Subcutaneous adipose tissue (tissue), 4 donors: ENCODE data around the gene PPP1R7. TPM values are rescaled to one million over a fixed set of nuclear protein-coding genes. Genes with fewer than 3 reads are reported as not detected.

Experiments used
- total RNA-seq, 4 donors: library from RNA; depleted of rRNA; stranded (reverse); fragments of >200 nt; gene quantifications; one replicate each; pipeline ENCODE4 v1.1.0, GENCODE V29; 2016
- TF ChIP-seq, protein P1 (sequence below): fragments of 450-650 bp; IDR thresholded peaks from one replicate; pipeline ENCODE4 v1.5.1; 2016; ENCODE audit warnings: low read depth, mild to moderate bottlenecking, control low read depth, antibody characterized with exemption, moderate library complexity

The PPP1R7 gene
- total RNA-seq, 4 donors from 2014 or later = 38.8 to 48.1 (median 40.3) TPM

DNA sequence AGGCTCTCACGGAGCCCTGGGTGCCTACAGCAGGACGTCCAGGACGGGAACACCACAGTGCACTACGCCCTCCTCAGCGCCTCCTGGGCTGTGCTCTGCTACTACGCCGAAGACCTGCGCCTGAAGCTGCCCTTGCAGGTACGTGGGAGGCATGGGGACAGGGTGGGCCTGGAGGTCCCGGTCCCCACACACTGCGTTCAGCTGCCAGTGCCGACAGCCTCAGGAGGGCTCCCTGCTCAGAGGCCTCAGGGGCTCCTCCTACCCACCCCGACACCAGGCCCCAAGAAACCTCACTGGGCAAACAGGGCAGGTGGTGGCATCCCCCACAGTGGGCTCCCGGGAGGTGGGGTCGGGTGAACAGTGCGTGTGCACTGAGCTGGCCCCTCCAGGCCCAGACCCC is 49.0 kb downstream of the PPP1R7 start:
- TF ChIP-seq, protein P1, sequence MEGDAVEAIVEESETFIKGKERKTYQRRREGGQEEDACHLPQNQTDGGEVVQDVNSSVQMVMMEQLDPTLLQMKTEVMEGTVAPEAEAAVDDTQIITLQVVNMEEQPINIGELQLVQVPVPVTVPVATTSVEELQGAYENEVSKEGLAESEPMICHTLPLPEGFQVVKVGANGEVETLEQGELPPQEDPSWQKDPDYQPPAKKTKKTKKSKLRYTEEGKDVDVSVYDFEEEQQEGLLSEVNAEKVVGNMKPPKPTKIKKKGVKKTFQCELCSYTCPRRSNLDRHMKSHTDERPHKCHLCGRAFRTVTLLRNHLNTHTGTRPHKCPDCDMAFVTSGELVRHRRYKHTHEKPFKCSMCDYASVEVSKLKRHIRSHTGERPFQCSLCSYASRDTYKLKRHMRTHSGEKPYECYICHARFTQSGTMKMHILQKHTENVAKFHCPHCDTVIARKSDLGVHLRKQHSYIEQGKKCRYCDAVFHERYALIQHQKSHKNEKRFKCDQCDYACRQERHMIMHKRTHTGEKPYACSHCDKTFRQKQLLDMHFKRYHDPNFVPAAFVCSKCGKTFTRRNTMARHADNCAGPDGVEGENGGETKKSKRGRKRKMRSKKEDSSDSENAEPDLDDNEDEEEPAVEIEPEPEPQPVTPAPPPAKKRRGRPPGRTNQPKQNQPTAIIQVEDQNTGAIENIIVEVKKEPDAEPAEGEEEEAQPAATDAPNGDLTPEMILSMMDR = no peak

DNA sequence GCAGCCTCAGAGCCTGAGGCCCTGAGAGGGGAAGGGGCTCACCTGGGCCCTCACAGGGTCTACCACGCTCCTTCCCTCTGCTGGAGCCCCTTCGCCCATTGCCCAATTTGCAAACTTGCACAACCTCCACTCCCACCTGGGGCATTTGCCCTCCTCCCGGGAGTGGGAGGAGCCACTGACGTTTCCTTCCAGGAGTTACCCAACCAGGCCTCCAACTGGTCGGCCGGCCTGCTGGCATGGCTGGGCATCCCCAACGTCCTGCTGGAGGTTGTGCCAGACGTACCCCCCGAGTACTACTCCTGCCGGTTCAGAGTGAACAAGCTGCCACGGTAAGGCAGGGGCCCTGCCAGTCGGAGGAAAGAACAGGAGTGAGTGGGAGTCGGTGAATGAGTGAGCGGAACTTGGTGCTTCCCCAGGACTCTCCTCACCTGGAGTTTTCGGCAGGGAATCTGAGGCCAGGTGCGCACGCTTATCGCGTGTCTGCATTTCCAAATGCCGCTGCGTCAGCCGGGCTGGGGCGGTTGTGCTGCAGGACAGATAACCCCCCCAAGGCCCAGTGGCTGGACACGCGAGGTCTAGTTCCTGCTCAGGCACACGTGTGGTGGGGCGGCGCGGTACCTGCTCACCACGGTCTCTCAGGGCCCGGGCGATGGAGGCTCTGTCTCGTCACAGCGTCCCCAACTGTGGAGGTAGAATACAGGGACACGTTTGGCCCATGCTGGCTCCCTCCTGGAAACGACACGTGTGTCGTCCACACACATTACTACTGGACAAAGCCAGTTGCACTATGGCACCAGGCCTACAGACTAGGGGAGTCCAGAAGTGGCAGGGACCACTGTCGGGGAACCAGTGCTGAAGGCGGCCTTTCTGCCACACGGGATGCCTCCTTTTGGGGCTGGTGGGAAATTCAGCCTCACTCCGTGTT is 49.9 kb downstream of the PPP1R7 start:
- TF ChIP-seq, protein P1 = no peak

DNA sequence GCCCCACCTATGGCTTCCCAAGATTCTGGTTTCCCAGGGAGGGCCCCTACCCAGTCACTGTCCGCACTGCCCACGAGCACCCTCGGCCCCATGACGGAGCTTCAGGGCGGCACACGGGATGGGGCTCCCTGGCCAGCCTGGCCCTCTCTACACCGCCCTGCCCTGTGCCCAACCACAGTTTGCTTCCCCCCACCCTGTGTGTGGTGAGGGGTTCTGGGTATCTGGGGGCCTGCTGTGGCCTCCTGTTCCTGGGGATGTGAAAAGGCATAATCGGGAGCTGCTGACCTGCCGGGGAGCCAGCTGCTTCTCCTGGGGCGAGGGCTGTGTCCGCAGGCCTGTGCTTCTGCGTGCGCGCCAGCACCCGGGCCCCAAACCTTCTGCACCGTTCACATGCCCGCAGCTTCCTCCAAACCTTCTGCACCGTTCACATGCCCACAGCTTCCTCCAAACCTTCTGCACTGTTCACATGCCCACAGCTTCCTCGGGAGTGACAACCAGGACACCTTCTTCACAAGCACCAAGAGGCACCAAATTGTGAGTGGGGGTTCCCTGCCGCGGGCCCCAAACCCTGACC is 50.6 kb downstream of the PPP1R7 start:
- TF ChIP-seq, protein P1 = no peak

DNA sequence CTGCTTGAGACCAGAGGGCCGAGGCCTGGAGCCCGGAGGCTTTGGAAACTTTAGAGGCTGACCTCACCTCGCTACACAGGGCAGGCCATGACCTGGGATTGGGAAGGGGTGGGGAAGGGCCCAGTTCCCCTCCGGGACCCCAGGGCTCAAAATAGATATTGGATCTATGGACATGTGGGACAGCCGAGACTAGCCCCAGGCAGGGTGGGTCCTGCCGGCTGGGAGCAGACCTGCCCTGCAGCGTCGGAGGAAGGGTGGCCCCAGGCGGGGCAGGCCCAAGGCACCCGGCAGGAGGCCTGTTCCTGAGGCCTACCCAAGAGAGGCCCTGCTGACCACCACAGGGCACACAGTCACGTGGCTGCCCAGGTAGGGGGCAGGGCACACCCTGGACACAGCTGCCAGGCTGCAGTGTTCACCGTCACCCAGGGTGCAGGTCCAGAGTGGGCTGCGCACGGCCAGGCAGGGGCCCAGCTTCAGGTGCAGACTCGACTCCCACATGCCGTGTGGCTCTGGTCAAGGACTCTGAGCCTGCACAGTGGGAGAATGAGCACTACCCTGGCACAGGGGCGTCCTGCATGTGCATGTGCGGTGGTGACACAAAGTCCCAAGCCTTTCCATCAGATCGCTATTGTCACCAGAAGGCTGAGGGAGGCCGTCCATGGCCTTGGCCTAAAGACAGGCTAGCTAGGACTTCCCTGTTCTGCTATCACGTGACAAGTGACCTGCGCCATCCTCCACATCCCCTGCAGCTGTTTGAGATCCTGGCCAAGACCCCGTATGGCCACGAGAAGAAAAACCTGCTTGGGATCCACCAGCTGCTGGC is 51.4 kb downstream of the PPP1R7 start:
- TF ChIP-seq, protein P1 = no peak

DNA sequence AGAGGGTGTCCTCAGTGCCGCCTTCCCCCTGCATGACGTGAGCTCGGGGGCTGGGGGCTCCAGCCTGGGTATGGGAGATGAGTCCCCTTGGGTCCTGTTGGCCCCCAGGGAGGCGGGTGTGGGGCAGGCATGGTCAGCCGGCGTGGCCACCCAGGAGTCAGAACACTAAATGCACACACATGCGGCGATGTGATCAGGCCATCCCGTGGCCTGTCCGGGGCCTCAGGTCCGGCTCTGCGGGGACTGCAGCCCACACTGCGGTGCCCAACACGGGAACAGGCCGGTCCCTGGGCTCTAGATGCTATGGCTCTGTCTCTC is 52.0 kb downstream of the PPP1R7 start:
- TF ChIP-seq, protein P1 = no peak

DNA sequence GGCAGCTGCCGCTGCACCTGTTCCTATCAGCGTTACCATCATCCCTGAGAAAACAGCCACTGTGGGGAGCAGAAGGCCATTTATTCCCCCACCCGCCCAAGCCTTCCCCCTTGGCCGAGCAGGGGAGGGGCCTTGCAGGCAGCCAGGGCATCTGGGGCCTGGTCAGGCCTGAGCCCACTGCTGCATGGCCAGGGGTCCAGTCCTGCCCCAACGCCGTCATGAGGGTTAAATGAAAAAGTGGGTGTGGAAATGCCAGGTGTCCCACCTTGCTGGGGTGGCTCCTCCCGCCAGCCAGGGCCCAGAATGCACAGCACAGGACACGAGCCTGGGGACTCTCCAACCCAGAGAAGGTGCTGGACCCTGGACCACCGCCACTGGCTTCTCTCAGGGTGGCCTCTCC is 52.4 kb downstream of the PPP1R7 start:
- TF ChIP-seq, protein P1 = no peak
